ENCODE data around the gene TSPAN2. TPM values are rescaled to one million over a fixed set of nuclear protein-coding genes. Genes with fewer than 3 reads are reported as not detected.

The TSPAN2 gene
- total RNA-seq, 1 donor from 2014 or later = 2.9 TPM

GRCh38 chr1:115084902-115085511, 4.3 kb downstream of the TSPAN2 start:
- intact Hi-C loops (cut with DNase I) = no loop called here
- no peak for DNase-seq (ENCODE audit: low spot score)
- no peak for ATAC-seq

- DNase-seq (ENCODE audit: low spot score) = no peak
- no peak for ATAC-seq
- intact Hi-C loops (cut with DNase I) = no loop called here
Measured at GRCh38 chr1:115082949-115083348, 6.4 kb downstream of the TSPAN2 start.

- ATAC-seq (no peak), DNase-seq (ENCODE audit: low spot score) (no peak)
- intact Hi-C loops (cut with DNase I) = no loop called here
Measured at GRCh38 chr1:115078708-115079107, 10.6 kb downstream of the TSPAN2 start.

GRCh38 chr1:115077984-115078330, 11.3 kb downstream of the TSPAN2 start:
- ATAC-seq (no peak), DNase-seq (ENCODE audit: low spot score) (no peak)
- intact Hi-C loops (cut with DNase I) = no loop called here

- intact Hi-C loops (cut with DNase I) = no loop called here
- DNase-seq (ENCODE audit: low spot score) (no peak), ATAC-seq (no peak)
Measured at GRCh38 chr1:115077286-115077983, 11.9 kb downstream of the TSPAN2 start.

GRCh38 chr1:115076384-115076915, 12.9 kb downstream of the TSPAN2 start:
- no peak for DNase-seq (ENCODE audit: low spot score)

GRCh38 chr1:115074839-115075534, 14.3 kb downstream of the TSPAN2 start:
- intact Hi-C loops (cut with DNase I) = no loop called here
- DNase-seq (ENCODE audit: low spot score) (no peak), ATAC-seq (no peak)

More at GRCh38 chr1:115076384-115076915, 12.9 kb downstream of the TSPAN2 start:
- no peak for ATAC-seq
- intact Hi-C loops (cut with DNase I) = no loop called here

- intact Hi-C loops (cut with DNase I) = no loop called here
- no peak for DNase-seq (ENCODE audit: low spot score)
- no peak for ATAC-seq
Measured at GRCh38 chr1:115073298-115074087, 15.8 kb downstream of the TSPAN2 start.

- ATAC-seq (no peak), DNase-seq (ENCODE audit: low spot score) (no peak)
- intact Hi-C loops (cut with DNase I) = no loop called here
Measured at GRCh38 chr1:115071012-115071664, 18.2 kb downstream of the TSPAN2 start.

- intact Hi-C loops (cut with DNase I) = no loop called here
- DNase-seq (ENCODE audit: low spot score) (no peak), ATAC-seq (no peak)
Measured at GRCh38 chr1:115069659-115070308, 19.5 kb downstream of the TSPAN2 start.

- DNase-seq (ENCODE audit: low spot score) (no peak), ATAC-seq (no peak)
- intact Hi-C loops (cut with DNase I) = no loop called here
Measured at GRCh38 chr1:115068826-115069585, 20.3 kb downstream of the TSPAN2 start.

- DNase-seq (ENCODE audit: low spot score) = no peak
- intact Hi-C loops (cut with DNase I) = no loop called here
- no peak for ATAC-seq
Measured at GRCh38 chr1:115067161-115067859, 22.0 kb downstream of the TSPAN2 start.

GRCh38 chr1:115065021-115065420, 24.3 kb downstream of the TSPAN2 start:
- ATAC-seq = no peak

GRCh38 chr1:115064461-115064860, 24.8 kb downstream of the TSPAN2 start:
- intact Hi-C loops (cut with DNase I) = no loop called here
- no peak for ATAC-seq
- DNase-seq (ENCODE audit: low spot score) = no peak

More at GRCh38 chr1:115065021-115065420, 24.3 kb downstream of the TSPAN2 start:
- intact Hi-C loops (cut with DNase I) = no loop called here
- DNase-seq (ENCODE audit: low spot score) = no peak

- DNase-seq (ENCODE audit: low spot score) = no peak
- ATAC-seq = no peak
- intact Hi-C loops (cut with DNase I) = no loop called here
Measured at GRCh38 chr1:115063228-115063901, 25.9 kb downstream of the TSPAN2 start.

- peak; percentile 51 for ATAC-seq
- intact Hi-C loops (cut with DNase I) = no loop called here
- DNase-seq (ENCODE audit: low spot score) = no peak
Measured at GRCh38 chr1:115062542-115063004, 26.7 kb downstream of the TSPAN2 start.

Measured in sciatic nerve (tissue), 2 donors.